Activated T-cell treated with anti-CD3 and anti-CD28 coated beads, Interleukin-2, amount 50 U/mL, for 1 hour (primary cell): ENCODE results near the gene KCNC3.

Experiments
- DNase-seq: peaks from one replicate; pipeline ENCODE4 v3.0.0-alpha.2; 2020

The KCNC3 gene

GRCh38 chr19:50326101-50326664, 3.0 kb downstream of the KCNC3 start:
- DNase-seq, result no peak

- DNase-seq, result peak; percentile 80
These were observed 3.7 kb downstream of the KCNC3 start for GRCh38 chr19:50325310-50326100.

- no peak for DNase-seq
These were observed 4.8 kb downstream of the KCNC3 start for GRCh38 chr19:50324331-50324730.

- DNase-seq, result no peak
These were observed 5.4 kb downstream of the KCNC3 start for GRCh38 chr19:50323782-50324133.

- no peak for DNase-seq
These were observed 6.0 kb downstream of the KCNC3 start for GRCh38 chr19:50322931-50323781.

GRCh38 chr19:50322234-50322633, 6.9 kb downstream of the KCNC3 start:
- DNase-seq, result no peak

- DNase-seq, result no peak
These were observed 7.3 kb downstream of the KCNC3 start for GRCh38 chr19:50321831-50322230.

GRCh38 chr19:50320596-50320995, 8.6 kb downstream of the KCNC3 start:
- DNase-seq, result no peak

- no peak for DNase-seq
These were observed 9.1 kb downstream of the KCNC3 start for GRCh38 chr19:50320051-50320450.

GRCh38 chr19:50319156-50319555, 10.0 kb downstream of the KCNC3 start:
- no peak for DNase-seq

- no peak for DNase-seq
These were observed 10.7 kb downstream of the KCNC3 start for GRCh38 chr19:50318438-50318837.

GRCh38 chr19:50317115-50317514, 12.1 kb downstream of the KCNC3 start:
- DNase-seq, result no peak

GRCh38 chr19:50315773-50316448, 13.3 kb downstream of the KCNC3 start:
- no peak for DNase-seq

- DNase-seq, result no peak
These were observed 14.2 kb downstream of the KCNC3 start for GRCh38 chr19:50314724-50315708.

- DNase-seq, result no peak
These were observed 15.2 kb downstream of the KCNC3 start for GRCh38 chr19:50313812-50314536.

GRCh38 chr19:50312967-50313811, 16.0 kb downstream of the KCNC3 start:
- DNase-seq, result no peak

GRCh38 chr19:50311723-50312635, 17.2 kb downstream of the KCNC3 start:
- no peak for DNase-seq

GRCh38 chr19:50310759-50311465, 18.3 kb downstream of the KCNC3 start:
- no peak for DNase-seq
